NCI-H146 (cell line): Measurements from ENCODE around the gene NSRP1.
"Not testable (repeated sequence)": the region's sequence is repeated elsewhere in the genome, so short reads cannot be mapped to it uniquely, and the experiment has no call there.

Source experiments
- DNase-seq: peaks from one replicate; lab custom pipeline; 2025; lab: John Stamatoyannopoulos, UW

NSRP1 gene

DNA sequence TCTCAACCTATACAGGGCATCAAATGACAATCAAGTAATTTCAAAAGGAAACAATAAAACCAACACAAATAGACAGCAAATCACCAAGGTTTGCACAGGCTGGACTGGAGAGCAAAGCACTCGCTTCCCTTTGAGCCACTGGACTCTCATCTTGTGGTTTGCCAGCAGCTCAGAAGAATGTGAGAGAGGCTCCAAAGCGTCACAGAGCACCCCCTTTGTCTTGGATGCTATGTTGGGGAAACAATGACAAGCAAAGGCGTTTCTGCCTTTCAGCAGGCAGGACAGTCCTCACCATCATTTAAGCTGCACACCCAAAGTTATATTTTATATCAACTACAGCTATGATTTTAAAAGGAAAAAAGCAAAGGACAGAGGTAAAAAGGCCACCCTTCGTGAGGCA, 105.6 kb downstream of the NSRP1 start:
- no peak for DNase-seq

GRCh38 chr17:30222721-30223175, 106.1 kb downstream of the NSRP1 start:
- no peak for DNase-seq

GRCh38 chr17:30224419-30224960, 107.9 kb downstream of the NSRP1 start:
- no peak for DNase-seq

DNA sequence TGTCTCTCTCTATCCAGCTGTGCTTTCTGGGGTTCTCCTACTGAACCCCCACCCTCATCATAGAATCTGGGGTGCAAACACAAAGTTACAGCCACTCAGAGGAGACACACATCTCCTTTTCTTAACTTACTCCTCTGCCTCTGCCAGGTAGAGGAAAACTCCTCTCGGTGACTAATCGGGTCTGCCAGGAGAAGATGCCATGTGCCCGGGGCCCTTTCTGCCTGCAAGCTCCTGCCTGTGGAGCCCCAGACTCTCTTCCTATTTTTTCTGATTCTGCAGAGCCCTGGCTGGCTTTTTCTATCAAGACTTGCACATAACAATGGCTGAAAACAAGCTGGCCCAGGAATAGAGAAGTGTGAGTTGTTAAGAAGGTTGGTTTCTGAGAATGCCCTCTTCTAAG, 108.5 kb downstream of the NSRP1 start:
- DNase-seq = no peak

- no peak for DNase-seq
Measured at GRCh38 chr17:30225919-30226553, 109.4 kb downstream of the NSRP1 start.

DNA sequence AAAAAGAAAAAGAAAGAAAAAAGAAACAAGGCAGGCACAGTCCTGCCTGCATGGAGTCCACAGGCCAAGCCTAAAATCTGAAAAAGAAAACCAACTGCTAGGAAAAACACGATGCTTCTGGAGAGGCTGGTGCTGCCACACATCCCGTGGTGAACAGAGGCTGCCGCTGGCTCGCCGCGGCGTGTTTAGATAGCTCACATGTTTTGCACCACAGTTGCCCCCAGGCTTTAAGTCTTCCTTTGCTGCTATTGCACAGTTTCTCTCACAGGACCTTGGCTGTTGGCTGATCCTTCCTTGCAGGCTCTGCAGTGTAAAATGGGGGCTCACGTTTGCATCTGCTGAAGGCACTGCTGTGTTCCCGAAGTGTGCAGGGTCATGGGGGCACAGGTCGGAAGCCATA, 110.3 kb downstream of the NSRP1 start:
- no peak for DNase-seq

- DNase-seq = no peak
Measured at GRCh38 chr17:30228011-30228410, 111.4 kb downstream of the NSRP1 start.

DNA sequence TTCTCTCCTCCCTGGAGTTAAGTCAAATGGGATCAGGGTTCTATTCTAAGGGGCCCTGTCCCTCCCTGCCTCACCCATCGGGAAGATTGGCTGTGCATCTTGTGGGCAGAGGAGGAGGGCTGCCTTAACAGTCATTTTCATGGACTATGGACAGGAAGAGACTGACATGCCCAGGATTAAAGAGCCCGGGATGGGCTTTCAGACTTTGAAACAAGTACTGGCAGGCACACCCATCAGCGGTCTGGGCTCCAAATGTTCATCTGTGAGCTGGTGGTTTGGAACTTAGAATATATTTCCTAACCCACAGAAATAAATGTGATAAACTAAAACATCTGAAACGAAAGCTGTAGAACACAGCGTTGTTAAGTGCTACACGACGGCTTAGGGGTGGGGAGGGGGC, 112.4 kb downstream of the NSRP1 start:
- DNase-seq = no peak

GRCh38 chr17:30230009-30230408, 113.4 kb downstream of the NSRP1 start:
- DNase-seq = not testable (repeated sequence)

- DNase-seq = no peak
Measured at GRCh38 chr17:30230596-30231125, 114.0 kb downstream of the NSRP1 start.

- DNase-seq = peak; percentile 62
Measured at GRCh38 chr17:30232015-30232823, 115.6 kb downstream of the NSRP1 start.

- no peak for DNase-seq
Measured at GRCh38 chr17:30232824-30233427, 116.3 kb downstream of the NSRP1 start.

DNA sequence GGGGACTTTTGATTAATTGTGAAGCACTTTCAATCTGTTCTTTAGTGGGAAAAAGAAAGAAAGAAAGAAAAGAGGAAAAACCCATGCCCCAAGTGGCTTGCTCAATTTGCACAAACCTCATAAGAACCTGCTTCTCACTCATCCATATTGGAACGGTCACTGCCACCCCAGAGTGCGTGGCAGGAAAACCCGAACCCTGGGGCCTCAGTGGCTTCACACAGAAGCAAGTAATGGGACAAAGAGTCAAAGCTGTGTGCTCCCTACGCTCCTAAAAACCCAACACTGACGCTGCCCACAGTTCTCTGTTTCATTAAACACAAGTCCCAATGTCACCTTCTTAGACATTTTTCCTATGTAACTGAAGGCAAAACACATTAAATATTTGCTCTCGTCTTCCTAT, 117.7 kb downstream of the NSRP1 start:
- DNase-seq = no peak

DNA sequence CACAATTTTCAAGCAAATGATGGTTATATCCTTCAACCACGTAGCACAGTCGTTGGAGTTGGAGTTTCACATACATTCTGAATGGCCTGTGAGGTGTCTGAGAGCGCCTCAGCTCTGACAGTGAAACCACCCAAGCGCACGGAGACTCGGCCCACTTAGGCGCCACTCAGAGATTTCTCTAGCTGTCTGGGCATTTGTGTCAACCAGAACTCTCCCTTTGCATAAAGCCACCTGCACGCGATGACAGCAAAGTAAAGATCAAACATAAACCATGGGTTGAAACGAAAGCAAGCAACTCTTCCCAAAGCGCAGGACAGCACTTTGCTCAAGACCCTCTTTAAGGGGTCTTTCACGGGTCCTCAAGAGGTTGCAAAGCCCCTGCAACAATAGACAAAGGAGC, 118.3 kb downstream of the NSRP1 start:
- DNase-seq = peak; percentile 17

DNA sequence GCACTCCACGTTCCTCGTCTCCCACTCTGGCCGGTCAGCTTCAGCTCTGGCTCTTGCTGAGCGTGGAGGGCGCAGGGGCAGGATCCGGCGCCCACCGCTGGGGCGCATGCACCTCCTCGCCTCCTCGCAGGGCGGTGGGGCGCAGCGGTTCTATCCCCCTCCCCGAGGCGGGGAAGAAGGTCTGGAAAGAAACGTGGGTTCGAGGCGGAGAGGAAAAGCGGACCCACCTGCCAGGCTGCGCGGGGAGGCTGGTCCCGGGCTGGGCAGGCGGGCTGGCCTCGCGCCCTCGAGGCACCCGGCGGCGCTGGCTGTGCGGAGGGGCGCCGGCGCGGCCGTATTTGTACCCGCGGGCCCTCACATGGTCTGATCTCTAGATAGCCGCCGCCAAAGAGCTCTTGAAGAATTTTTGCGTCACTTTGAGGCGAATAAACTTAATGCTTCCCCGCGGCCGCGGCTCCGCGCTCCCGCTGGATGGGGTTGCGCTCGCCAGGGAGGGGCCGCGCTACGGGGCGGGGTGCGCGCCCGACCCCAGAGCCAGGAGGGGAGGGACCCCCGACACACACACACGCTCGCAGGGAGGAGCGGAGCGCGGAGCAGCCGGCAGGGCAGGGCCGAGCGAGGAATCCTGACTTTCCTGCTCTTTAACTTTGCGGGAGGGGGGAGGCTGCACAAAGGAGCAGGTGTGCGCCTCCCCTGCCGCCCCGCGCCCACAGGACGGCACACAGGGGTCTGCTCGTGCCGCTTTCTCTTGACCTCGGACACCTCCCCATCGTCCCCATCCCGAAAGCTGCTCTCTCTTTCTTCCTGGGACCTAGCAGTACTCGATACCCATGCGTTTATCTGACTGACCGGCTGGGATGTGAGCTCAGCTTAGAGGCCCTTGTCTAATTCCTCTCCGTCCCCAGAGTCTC, 119.0 kb downstream of the NSRP1 start, which contains the start of gene SLC6A4:
SLC6A4 (minus strand) TSS at position 312 of the 911 bp plus-strand sequence. CDS start 13,739 bp downstream, outside the sequence.
- DNase-seq = peak; percentile 26
